IMR-90 (cell line): ENCODE measurements around the gene PSMA3. TPM values are rescaled to one million over a fixed set of nuclear protein-coding genes. Genes with fewer than 3 reads are reported as not detected.

ENCODE experiments used
- ATAC-seq: fragments of 200-7000 bp; cut with Tn5 transposase; 2 replicates; pipeline ENCODE4 v1.9.1; 2020; ENCODE audit warnings: low read depth, mild to moderate bottlenecking, moderate library complexity
- BruUV-seq: library from RNA; stranded (reverse); fragments of 400-500 nt; replicated peaks from 2 replicates; lab custom pipeline; 2021; lab: Mats Ljungman, UMichigan
- CTCF ChIA-PET: fragments of 300-600 bp; formaldehyde crosslinking; extraction: SDS; loops from one replicate; lab custom pipeline; 2021; ENCODE audit warnings: antibody characterized with exemption; lab: Yijun Ruan, JAX
- POLR2A ChIA-PET: fragments of 300-600 bp; sonication (Branson Sonifier 250); formaldehyde crosslinking; loops from one replicate; lab custom pipeline; 2022; ENCODE audit warnings: antibody characterized with exemption; ENCODE audit not compliant: unreplicated experiment; lab: Charles Lee
- DNase-seq: peaks from one replicate; pipeline ENCODE4 v3.0.0; 2013
- H2AFZ ChIP-seq: replicated peaks from 2 replicates; pipeline ENCODE3; 2013; ENCODE audit warnings: low read length, mild to moderate bottlenecking; ENCODE audit not compliant: poor library complexity
- H2AK5ac ChIP-seq: 2 replicates; pipeline ENCODE4 v1.6.1; 2013; ENCODE audit warnings: low read depth, low read length, inconsistent platforms
- H2AK9ac ChIP-seq: replicated peaks from 2 replicates; pipeline ENCODE3; 2013; ENCODE audit warnings: mild to moderate bottlenecking, low read depth, low read length, moderate library complexity; ENCODE audit not compliant: poor library complexity
- H2BK120ac ChIP-seq: 2 replicates; pipeline ENCODE4 v1.6.1; 2013; ENCODE audit warnings: low read depth, low read length, inconsistent platforms
- H2BK15ac ChIP-seq: 3 replicates; pipeline ENCODE4 v1.6.1; 2013; ENCODE audit warnings: low read depth, low read length, inconsistent platforms
- H2BK20ac ChIP-seq: 2 replicates; pipeline ENCODE4 v1.6.1; 2013; ENCODE audit warnings: low read depth, mild to moderate bottlenecking, inconsistent platforms, low read length, moderate library complexity
- H2BK5ac ChIP-seq: 2 replicates; pipeline ENCODE4 v1.6.1; 2013; ENCODE audit warnings: mild to moderate bottlenecking, low read depth, low read length, inconsistent platforms; ENCODE audit not compliant: poor library complexity, severe bottlenecking
- H3K14ac ChIP-seq: replicated peaks from 2 replicates; pipeline ENCODE4 v1.6.1; 2013; ENCODE audit warnings: low read depth, low read length, inconsistent platforms
- H3K18ac ChIP-seq: 2 replicates; pipeline ENCODE4 v1.6.1; 2013; ENCODE audit warnings: low read depth, low read length, control low read depth
- H3K23ac ChIP-seq: 2 replicates; pipeline ENCODE4 v1.6.1; 2013; ENCODE audit warnings: low read depth, low read length, inconsistent platforms
- H3K27ac ChIP-seq: 2 replicates; pipeline ENCODE4 v1.5.1; 2013; ENCODE audit warnings: mild to moderate bottlenecking, control low read depth, low read length; ENCODE audit not compliant: insufficient read depth
- H3K27me3 ChIP-seq: 2 replicates; pipeline ENCODE4 v1.6.1; 2013; ENCODE audit warnings: low read length; ENCODE audit not compliant: control insufficient read depth, insufficient read depth
- H3K36me3 ChIP-seq: 2 replicates; pipeline ENCODE4 v1.6.1; 2013; ENCODE audit warnings: low read length, mixed read lengths; ENCODE audit not compliant: control insufficient read depth, insufficient read depth
- H3K4ac ChIP-seq: 2 replicates; pipeline ENCODE4 v1.6.1; 2013; ENCODE audit warnings: low read depth, low read length, inconsistent platforms
- H3K4me1 ChIP-seq: 2 replicates; pipeline ENCODE4 v1.6.1; 2013; ENCODE audit warnings: low read length, mixed read lengths; ENCODE audit not compliant: control insufficient read depth, insufficient read depth
- H3K4me2 ChIP-seq: 2 replicates; pipeline ENCODE4 v1.6.1; 2013; ENCODE audit warnings: low read depth, mild to moderate bottlenecking, control low read depth, low read length, moderate library complexity
- H3K4me3 ChIP-seq: 2 replicates; pipeline ENCODE4 v1.5.1; 2013; ENCODE audit warnings: low read depth, mild to moderate bottlenecking, control low read depth, low read length, moderate library complexity; ENCODE audit not compliant: insufficient read depth
- H3K56ac ChIP-seq: 2 replicates; pipeline ENCODE4 v1.6.1; 2013; ENCODE audit warnings: low read length, inconsistent platforms; ENCODE audit not compliant: insufficient read depth; ENCODE audit errors: extremely low read depth
- H3K79me1 ChIP-seq, 2 experiments: 2 replicates each; pipeline ENCODE4 v1.6.1; 2013; ENCODE audit warnings: low read length in 2 of 2, inconsistent platforms in 1 of 2, low read depth in 1 of 2
- H3K9ac ChIP-seq: 2 replicates; pipeline ENCODE4 v1.6.1; 2013; ENCODE audit warnings: low read depth, low read length, control low read depth
- H3K9me1 ChIP-seq: 2 replicates; pipeline ENCODE4 v1.6.1; 2013; ENCODE audit warnings: low read length, inconsistent platforms; ENCODE audit not compliant: insufficient read depth
- H3K9me3 ChIP-seq: 2 replicates; pipeline ENCODE4 v1.6.1; 2013; ENCODE audit warnings: low read length; ENCODE audit not compliant: control insufficient read depth, insufficient read depth
- H4K20me1 ChIP-seq: 2 replicates; pipeline ENCODE4 v1.6.1; 2013; ENCODE audit warnings: low read length, inconsistent platforms; ENCODE audit not compliant: insufficient read depth
- H4K5ac ChIP-seq: 2 replicates; pipeline ENCODE4 v1.6.1; 2013; ENCODE audit warnings: mild to moderate bottlenecking, low read depth, low read length, control low read depth
- H4K8ac ChIP-seq, 2 experiments: 2 replicates each; pipeline ENCODE4 v1.6.1; 2013; ENCODE audit warnings: low read depth in 2 of 2, low read length in 2 of 2, control low read depth in 1 of 2, inconsistent platforms in 1 of 2
- H4K91ac ChIP-seq: 2 replicates; pipeline ENCODE4 v1.6.1; 2013; ENCODE audit warnings: low read depth, low read length, inconsistent platforms; ENCODE audit not compliant: insufficient read depth
- CEBPB ChIP-seq: IDR thresholded peaks from 2 replicates; pipeline ENCODE4 v1.6.1; 2012; ENCODE audit warnings: low read depth, low read length, improper control_type of control experiment
- NFE2L2 ChIP-seq: fragments of 150-350 bp; IDR thresholded peaks from 2 replicates; pipeline ENCODE4 v1.6.1; 2016; ENCODE audit warnings: low read depth, mild to moderate bottlenecking, low read length
- RFX5 ChIP-seq: IDR thresholded peaks from 2 replicates; pipeline ENCODE4 v1.8.0; 2012; ENCODE audit warnings: low read depth, mild to moderate bottlenecking, low read length, moderate library complexity
- WGBS, 2 experiments: methylation state at CpG; one replicate each; pipeline versions ENCODE4 v1.1.5 to v1.1.7; 2013; ENCODE audit warnings: missing lambda C conversion rate in 2 of 2; ENCODE audit not compliant: insufficient read length in 1 of 2; ENCODE audit errors: extremely low coverage in 2 of 2; 5-methylcytosine and 5-hydroxymethylcytosine counted together
- dilution Hi-C: fragments of 300-500 bp; cut with HindIII; formaldehyde crosslinking; loops from one replicate; pipeline ENCODE4 v1.14.3; 2018; ENCODE audit warnings: low sequenced_read_pairs; ENCODE audit not compliant: unreplicated experiment
- in situ Hi-C: fragments of 300-500 bp; cut with MboI; formaldehyde crosslinking; loops from 3 replicates; pipeline ENCODE4 v1.14.3; 2019; ENCODE audit warnings: low sequenced_read_pairs, inconsistent platforms, mixed read lengths
- intact Hi-C: fragments of 100-400 bp; cut with micrococcal nuclease; formaldehyde crosslinking; loops from 2 replicates; pipeline ENCODE4 v1.10.0; 2022
- polyA plus RNA-seq, 3 experiments: library from polyadenylated mRNA; depleted of rRNA; stranded (reverse); fragments of >200 nt; gene quantifications; 2 replicates each; pipeline ENCODE4 v1.2.3, GENCODE V29; 2012; ENCODE audit warnings: low replicate concordance in 1 of 3
- total RNA-seq: library from RNA; depleted of rRNA; stranded (reverse); fragments of >200 nt; gene quantifications from 2 replicates; pipeline ENCODE4 v1.2.3, GENCODE V29; 2012
- TF ChIP-seq, protein P1 (sequence below): conservative IDR thresholded peaks from 2 replicates; pipeline ENCODE4 v1.5.1; 2012; ENCODE audit warnings: mild to moderate bottlenecking, low read depth, low read length, improper control_type of control experiment

The PSMA3 gene
- total and polyA plus RNA-seq, 2 of the 4 experiments (the other 2 are of a cell fraction), result 74.9 to 231 TPM

DNA sequence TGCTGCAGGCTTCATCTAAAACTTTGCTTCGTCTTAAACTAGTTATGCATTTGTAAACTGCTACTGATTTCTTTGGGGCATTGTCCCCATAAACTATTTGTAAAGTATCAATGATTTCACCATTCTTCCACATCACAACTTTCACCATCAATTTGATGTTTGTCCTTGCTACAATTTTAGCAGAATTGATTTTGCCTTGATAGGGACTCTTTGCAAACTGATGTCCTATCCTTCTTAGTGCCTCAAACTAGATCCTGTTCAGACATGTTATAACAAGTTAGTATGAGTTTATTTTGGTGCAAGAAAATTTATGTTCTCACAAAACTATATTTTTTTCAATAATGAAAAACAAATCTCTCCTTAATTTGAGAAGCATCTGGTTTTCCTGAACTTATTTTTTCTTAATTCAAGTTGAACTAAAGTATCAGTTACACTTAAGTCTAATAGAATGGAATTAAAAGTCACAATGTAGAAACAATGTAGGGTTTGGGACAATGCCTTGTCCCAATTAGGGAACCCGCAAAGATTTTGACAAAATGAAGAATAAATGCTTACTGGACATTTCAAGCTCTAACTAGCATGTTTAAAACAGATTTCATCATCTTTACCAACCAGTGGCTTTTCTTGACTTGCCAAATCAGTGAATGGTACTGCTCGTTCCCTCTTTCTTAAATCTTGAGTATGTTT is 43.6 kb downstream of the PSMA3 start:
- POLR2A ChIA-PET, result no interaction called here
- H3K36me3 ChIP-seq, result peaks cover 36% of the 10 kb centered on the region
- CTCF ChIA-PET, result no interaction called here

More for the DNA sequence above, 43.6 kb downstream of the PSMA3 start:
- Histone ChIP-seq H3K9me1 (no peaks in the 10 kb centered on the region), H4K8ac (no peak overlapping the region), H3K4me2 (no peak overlapping the region), H2BK20ac (no peak overlapping the region), H3K4me3 (no peak overlapping the region), H2AFZ (no peak overlapping the region), H3K18ac (no peak overlapping the region), H2BK120ac (no peak overlapping the region), H3K9ac (no peak overlapping the region), H3K14ac (no peak overlapping the region), H3K79me1 (peaks cover 17 to 28% of the 10 kb centered on the region in 2 experiments; a peak in 3 of 4 replicates), H3K27ac (peak overlapping the region; percentile 56; the same call in 1 of the 2 replicates), H3K23ac (no peak overlapping the region), H2AK9ac (no peak overlapping the region), H3K4me1 (no peaks in the 10 kb centered on the region), H2BK5ac (no peak overlapping the region), H2BK15ac (no peak overlapping the region), H3K56ac (no peak overlapping the region), H2AK5ac (no peak overlapping the region), H3K27me3 (no peaks in the 10 kb centered on the region), H4K20me1 (peaks cover 15% of the 10 kb centered on the region; the same call in 1 of the 2 replicates), H3K9me3 (no peaks in the 10 kb centered on the region), H4K5ac (0 out of 2 replicates have a peak overlapping the region, but pooled peaks have one; percentile 23), H3K4ac (no peak overlapping the region), H4K91ac (no peak overlapping the region)
- TF ChIP-seq CEBPB, result 0 out of 2 replicates have a peak, but pooled peaks have one; percentile 6
- TF ChIP-seq, protein P1, sequence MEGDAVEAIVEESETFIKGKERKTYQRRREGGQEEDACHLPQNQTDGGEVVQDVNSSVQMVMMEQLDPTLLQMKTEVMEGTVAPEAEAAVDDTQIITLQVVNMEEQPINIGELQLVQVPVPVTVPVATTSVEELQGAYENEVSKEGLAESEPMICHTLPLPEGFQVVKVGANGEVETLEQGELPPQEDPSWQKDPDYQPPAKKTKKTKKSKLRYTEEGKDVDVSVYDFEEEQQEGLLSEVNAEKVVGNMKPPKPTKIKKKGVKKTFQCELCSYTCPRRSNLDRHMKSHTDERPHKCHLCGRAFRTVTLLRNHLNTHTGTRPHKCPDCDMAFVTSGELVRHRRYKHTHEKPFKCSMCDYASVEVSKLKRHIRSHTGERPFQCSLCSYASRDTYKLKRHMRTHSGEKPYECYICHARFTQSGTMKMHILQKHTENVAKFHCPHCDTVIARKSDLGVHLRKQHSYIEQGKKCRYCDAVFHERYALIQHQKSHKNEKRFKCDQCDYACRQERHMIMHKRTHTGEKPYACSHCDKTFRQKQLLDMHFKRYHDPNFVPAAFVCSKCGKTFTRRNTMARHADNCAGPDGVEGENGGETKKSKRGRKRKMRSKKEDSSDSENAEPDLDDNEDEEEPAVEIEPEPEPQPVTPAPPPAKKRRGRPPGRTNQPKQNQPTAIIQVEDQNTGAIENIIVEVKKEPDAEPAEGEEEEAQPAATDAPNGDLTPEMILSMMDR, result no peak
- TF ChIP-seq NFE2L2, result no peak
- no peak for TF ChIP-seq RFX5
- intact Hi-C loops (no loop called here), dilution Hi-C loops (no loop called here), in situ Hi-C loops (no loop called here)
- DNase-seq (no peak), ATAC-seq (no peak)
- WGBS, 2 experiments, result 80% methylated on average over 1 of the region's 3 CpGs; no CpG with 5 or more reads in 1 of the 2 experiments
- BruUV-seq, result no TSS peak
